Calu3 (cell line): ENCODE data around the gene NUDT6. TPM values are rescaled to one million over a fixed set of nuclear protein-coding genes. Genes with fewer than 3 reads are reported as not detected.

Experiments
- BruUV-seq: library from RNA; stranded (reverse); fragments of 400-500 nt; replicated peaks from 2 replicates; lab custom pipeline; 2021; lab: Mats Ljungman, UMichigan
- CTCF ChIA-PET: fragments of 300-600 bp; sonication (Branson Sonifier 250); formaldehyde crosslinking; loops from one replicate; lab custom pipeline; 2022; ENCODE audit warnings: antibody characterized with exemption; lab: Charles Lee
- DNase-seq: peaks from one replicate; pipeline ENCODE4 v3.0.0; 2022
- H3K27ac Mint-ChIP-seq: one replicate; pipeline ENCODE4 v1.8.0; 2022; ENCODE audit warnings: mixed read lengths; ENCODE audit not compliant: unreplicated experiment
- H3K27me3 Mint-ChIP-seq: one replicate; pipeline ENCODE4 v1.8.0; 2022; ENCODE audit warnings: mixed read lengths; ENCODE audit not compliant: unreplicated experiment
- H3K36me3 Mint-ChIP-seq: one replicate; pipeline ENCODE4 v1.8.0; 2022; ENCODE audit warnings: mild to moderate bottlenecking, moderate library complexity, mixed read lengths; ENCODE audit not compliant: insufficient read depth, unreplicated experiment
- H3K4me1 Mint-ChIP-seq: one replicate; pipeline ENCODE4 v1.8.0; 2022; ENCODE audit warnings: mild to moderate bottlenecking, low read depth, mixed read lengths; ENCODE audit not compliant: unreplicated experiment
- H3K4me3 Mint-ChIP-seq: one replicate; pipeline ENCODE4 v1.8.0; 2022; ENCODE audit warnings: mild to moderate bottlenecking, low read depth, moderate library complexity, mixed read lengths; ENCODE audit not compliant: unreplicated experiment
- H3K9me3 Mint-ChIP-seq: one replicate; pipeline ENCODE4 v1.8.0; 2022; ENCODE audit warnings: low read depth, mixed read lengths; ENCODE audit not compliant: unreplicated experiment
- intact Hi-C: fragments of 100-400 bp; cut with micrococcal nuclease; formaldehyde crosslinking; loops from one replicate; pipeline ENCODE4 v1.10.0; 2022; ENCODE audit not compliant: unreplicated experiment
- total RNA-seq: library from RNA; stranded (reverse); gene quantifications from 2 replicates; pipeline ENCODE4 v1.2.3, GENCODE V29; 2022
- TF ChIP-seq, protein P1 (sequence below): fragments of 200-600 bp; IDR thresholded peaks from one replicate; pipeline ENCODE4 v1.8.0; 2022; ENCODE audit warnings: antibody characterized with exemption; ENCODE audit not compliant: unreplicated experiment

NUDT6 gene
- total RNA-seq, 1 experiment from 2014 or later = 5.4 TPM

DNA sequence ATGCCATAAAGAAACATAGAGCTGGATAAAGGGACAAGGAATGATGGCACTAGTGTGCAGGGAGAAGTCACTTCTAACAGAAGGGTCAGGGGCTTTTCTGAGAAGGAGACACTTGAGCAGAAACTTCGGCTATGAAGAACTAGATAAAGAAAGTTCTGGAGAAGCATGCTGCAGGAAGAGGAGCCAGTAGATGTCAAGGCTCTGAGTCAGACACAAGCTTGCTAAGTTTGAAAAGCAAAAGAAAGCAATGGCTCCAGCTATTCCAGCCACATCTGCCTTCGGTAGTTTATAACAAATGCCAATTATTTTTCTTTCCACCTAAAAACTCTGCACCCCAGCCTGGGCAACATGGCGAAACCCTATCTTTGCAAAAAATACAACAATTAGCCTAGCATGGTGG lies 7.5 kb downstream of the NUDT6 start:
- Mint-ChIP-seq H3K27ac (no peak overlapping the region), H3K27me3 (no peaks in the 10 kb centered on the region), H3K4me1 (peaks cover 9% of the 10 kb centered on the region), H3K4me3 (no peak overlapping the region), H3K9me3 (no peaks in the 10 kb centered on the region), H3K36me3 (no peaks in the 10 kb centered on the region)
- no TSS peak for BruUV-seq
- DNase-seq = no peak
- TF ChIP-seq, protein P1, sequence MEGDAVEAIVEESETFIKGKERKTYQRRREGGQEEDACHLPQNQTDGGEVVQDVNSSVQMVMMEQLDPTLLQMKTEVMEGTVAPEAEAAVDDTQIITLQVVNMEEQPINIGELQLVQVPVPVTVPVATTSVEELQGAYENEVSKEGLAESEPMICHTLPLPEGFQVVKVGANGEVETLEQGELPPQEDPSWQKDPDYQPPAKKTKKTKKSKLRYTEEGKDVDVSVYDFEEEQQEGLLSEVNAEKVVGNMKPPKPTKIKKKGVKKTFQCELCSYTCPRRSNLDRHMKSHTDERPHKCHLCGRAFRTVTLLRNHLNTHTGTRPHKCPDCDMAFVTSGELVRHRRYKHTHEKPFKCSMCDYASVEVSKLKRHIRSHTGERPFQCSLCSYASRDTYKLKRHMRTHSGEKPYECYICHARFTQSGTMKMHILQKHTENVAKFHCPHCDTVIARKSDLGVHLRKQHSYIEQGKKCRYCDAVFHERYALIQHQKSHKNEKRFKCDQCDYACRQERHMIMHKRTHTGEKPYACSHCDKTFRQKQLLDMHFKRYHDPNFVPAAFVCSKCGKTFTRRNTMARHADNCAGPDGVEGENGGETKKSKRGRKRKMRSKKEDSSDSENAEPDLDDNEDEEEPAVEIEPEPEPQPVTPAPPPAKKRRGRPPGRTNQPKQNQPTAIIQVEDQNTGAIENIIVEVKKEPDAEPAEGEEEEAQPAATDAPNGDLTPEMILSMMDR = no peak
- intact Hi-C loops = loop anchor here (2.0 to 5.0 kb wide), 2 partner anchors 88 to 156 kb away; partner anchors contain the start of gene FGF2
- CTCF ChIA-PET = interaction anchor here (1.0 to 1.8 kb wide), 4 partner anchors 60 to 312 kb away, joined by 3 to 14 read pairs (median 6); partner anchors contain the start of gene BBS12

DNA sequence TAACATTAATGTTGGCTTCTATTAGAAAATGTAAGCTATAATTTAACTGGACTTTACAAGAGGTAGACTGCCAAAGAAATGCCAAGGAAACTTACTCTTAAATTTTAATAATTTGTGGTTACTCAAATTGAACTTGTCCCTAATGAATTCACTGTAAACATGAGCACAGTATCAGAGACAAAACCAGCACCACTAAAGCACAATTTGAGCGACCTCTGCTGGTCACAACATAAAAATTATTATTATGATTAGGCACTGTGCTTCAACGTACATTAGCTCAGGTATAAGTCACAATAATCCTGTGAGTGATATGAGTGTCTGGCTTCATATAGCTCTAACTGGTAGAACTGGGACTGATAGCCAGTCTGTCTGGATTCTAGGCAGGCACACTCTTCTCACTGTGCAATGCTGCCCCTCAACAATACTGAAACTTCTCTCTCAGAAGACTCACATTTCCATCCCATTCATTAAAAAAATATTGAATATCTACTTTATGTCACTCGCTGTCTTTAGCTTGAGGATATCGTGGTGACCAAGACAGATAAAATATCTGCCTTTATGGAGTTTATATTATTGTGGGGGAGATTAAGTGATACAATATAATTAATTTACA lies 8.0 kb downstream of the NUDT6 start:
- CTCF ChIA-PET = interaction anchor here (0.7 to 1.8 kb wide), 5 partner anchors 59 to 312 kb away, joined by 3 to 14 read pairs (median 4); partner anchors contain the start of gene BBS12
- no peaks in the 10 kb centered on the region for H3K36me3 Mint-ChIP-seq
- TF ChIP-seq, protein P1 = no peak
- intact Hi-C loops = loop anchor here (2.0 to 5.0 kb wide), 2 partner anchors 87 to 156 kb away; partner anchors contain the start of gene FGF2
- H3K4me3 Mint-ChIP-seq = no peak overlapping the region
- DNase-seq = no peak
- H3K27me3 Mint-ChIP-seq = no peaks in the 10 kb centered on the region
- BruUV-seq = no TSS peak
- no peak overlapping the region for H3K27ac Mint-ChIP-seq
- H3K4me1 Mint-ChIP-seq = peaks cover 9% of the 10 kb centered on the region
- H3K9me3 Mint-ChIP-seq = no peaks in the 10 kb centered on the region

DNA sequence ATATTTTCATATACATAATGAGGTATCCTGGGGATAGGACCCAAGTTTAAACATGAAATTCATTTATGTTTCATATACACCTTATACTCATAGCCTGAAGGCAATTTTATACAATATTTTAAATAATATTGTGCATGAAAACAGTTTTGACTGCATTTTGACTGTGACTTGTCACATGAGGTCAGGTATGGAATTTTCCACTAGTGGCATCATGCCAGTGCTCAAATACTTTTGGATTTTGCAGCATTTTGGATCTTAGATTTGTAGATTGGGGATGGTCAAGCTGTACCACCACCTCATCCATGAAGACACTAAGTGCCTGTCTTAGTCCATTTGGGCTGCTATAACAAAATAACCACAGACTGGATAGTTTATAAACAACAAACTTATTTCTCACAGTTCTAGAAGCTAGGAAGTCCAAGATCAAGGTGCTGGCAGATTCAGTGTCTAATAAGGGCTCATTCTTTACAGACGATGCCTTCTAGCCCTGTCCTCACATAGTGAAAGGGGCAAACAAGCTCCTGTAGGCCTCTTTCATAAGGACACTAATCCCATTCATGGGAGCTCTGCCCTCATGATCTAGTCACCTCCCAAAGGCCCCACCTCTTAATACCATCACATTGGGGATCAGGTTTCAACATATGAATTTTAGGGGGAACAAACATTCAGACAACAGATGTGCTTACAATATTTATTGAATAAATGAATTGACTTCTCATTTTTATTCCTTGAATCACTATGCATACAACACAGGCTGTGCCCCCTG lies 9.4 kb downstream of the NUDT6 start:
- no peaks in the 10 kb centered on the region for H3K27me3 Mint-ChIP-seq
- H3K4me1 Mint-ChIP-seq = peaks cover 17% of the 10 kb centered on the region
- DNase-seq = no peak
- no peak overlapping the region for H3K27ac Mint-ChIP-seq
- intact Hi-C loops = loop anchor here (5.0 kb wide), 1 partner anchor 86 kb away; the partner anchor contains the start of gene FGF2
- CTCF ChIA-PET = no interaction called here
- no peak overlapping the region for H3K4me3 Mint-ChIP-seq
- BruUV-seq = no TSS peak
- TF ChIP-seq, protein P1 = no peak
- no peaks in the 10 kb centered on the region for H3K9me3 Mint-ChIP-seq
- no peaks in the 10 kb centered on the region for H3K36me3 Mint-ChIP-seq

DNA sequence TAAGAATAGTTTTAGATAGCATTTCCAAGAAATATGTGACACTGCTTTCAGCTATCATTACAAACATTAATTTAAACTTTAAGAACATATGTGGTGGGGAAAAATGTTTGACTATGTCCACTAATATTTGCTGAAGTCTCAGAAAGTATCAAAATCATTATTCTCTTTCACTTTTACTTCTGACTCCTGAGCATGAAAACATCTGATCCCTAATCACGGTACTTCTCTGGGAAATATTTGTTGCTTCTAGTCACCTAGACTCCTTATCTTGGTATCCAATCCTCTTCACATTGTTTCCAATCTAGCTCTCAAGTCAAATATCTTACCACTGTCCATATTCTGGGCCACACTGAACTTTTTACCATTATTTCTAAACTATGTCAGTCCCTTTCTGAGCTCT lies 10.8 kb downstream of the NUDT6 start:
- no peak overlapping the region for H3K4me3 Mint-ChIP-seq
- peak overlapping the region; percentile 56 for H3K27ac Mint-ChIP-seq
- no peak for DNase-seq
- no peaks in the 10 kb centered on the region for H3K27me3 Mint-ChIP-seq
- TF ChIP-seq, protein P1 = no peak
- no peaks in the 10 kb centered on the region for H3K9me3 Mint-ChIP-seq
- H3K36me3 Mint-ChIP-seq = no peaks in the 10 kb centered on the region
- CTCF ChIA-PET = interaction anchor here (1.0 kb wide), 1 partner anchor 154 kb away, joined by 3 read pairs; no protein-coding TSS in a partner anchor
- H3K4me1 Mint-ChIP-seq = peaks cover 17% of the 10 kb centered on the region
- TSS peak; percentile 22 for BruUV-seq
- intact Hi-C loops = loop anchor here (5.0 kb wide), 1 partner anchor 84 kb away; the partner anchor contains the start of gene FGF2
